ENCODE data around the gene LIN9.
"Not testable (repeated sequence)": the region's sequence is repeated elsewhere in the genome, so short reads cannot be mapped to it uniquely, and the experiment has no call there.

- not testable (repeated sequence) for TF ChIP-seq CTCF (IDR thresholded peaks at IDR 0.05; ENCODE audit: extremely low read depth in 1 of 2, insufficient read depth in 1 of 2, low read depth in 1 of 2, low read length in 2 of 2); EZH2 (IDR thresholded peaks at IDR 0.05; ENCODE audit: borderline replicate concordance, low read depth, low read length, severe bottlenecking); POLR2A (IDR thresholded peaks at IDR 0.05; ENCODE audit: low read depth, low read length); GATA2 (IDR thresholded peaks at IDR 0.05; ENCODE audit: insufficient read depth, insufficient read length, low read depth, low read length); FOS (IDR thresholded peaks at IDR 0.05; ENCODE audit: borderline replicate concordance, insufficient read depth, low read length); POLR2AphosphoS5 (IDR thresholded peaks at IDR 0.05; ENCODE audit: insufficient read depth, low read depth, low read length); JUN (IDR thresholded peaks at IDR 0.05; ENCODE audit: borderline replicate concordance, insufficient read depth, insufficient read length, low read depth); MYC (IDR thresholded peaks at IDR 0.05; ENCODE audit: low read depth, low read length); MAX (IDR thresholded peaks at IDR 0.05; ENCODE audit: insufficient read depth, insufficient read length)
Measured at GRCh38 chr1:226340111-226340510, 31.1 kb upstream of the LIN9 start.

Measured in endothelial cell of umbilical vein (primary cell).